ENCODE results near the gene NKAPD1. TPM values are rescaled to one million over a fixed set of nuclear protein-coding genes. Genes with fewer than 3 reads are reported as not detected.

The NKAPD1 gene
- total RNA-seq, 1 donor from 2014 or later: 17.0 TPM

- no peaks in the 10 kb centered on the region for H3K36me3 ChIP-seq (ENCODE audit: control insufficient read depth, insufficient read depth, low read length)
- H3K4me3 ChIP-seq (ENCODE audit: low read depth, low read length): no peak overlapping the region
- DNase-seq (ENCODE audit: low read depth): peak; percentile 69
- TF ChIP-seq, protein P1, sequence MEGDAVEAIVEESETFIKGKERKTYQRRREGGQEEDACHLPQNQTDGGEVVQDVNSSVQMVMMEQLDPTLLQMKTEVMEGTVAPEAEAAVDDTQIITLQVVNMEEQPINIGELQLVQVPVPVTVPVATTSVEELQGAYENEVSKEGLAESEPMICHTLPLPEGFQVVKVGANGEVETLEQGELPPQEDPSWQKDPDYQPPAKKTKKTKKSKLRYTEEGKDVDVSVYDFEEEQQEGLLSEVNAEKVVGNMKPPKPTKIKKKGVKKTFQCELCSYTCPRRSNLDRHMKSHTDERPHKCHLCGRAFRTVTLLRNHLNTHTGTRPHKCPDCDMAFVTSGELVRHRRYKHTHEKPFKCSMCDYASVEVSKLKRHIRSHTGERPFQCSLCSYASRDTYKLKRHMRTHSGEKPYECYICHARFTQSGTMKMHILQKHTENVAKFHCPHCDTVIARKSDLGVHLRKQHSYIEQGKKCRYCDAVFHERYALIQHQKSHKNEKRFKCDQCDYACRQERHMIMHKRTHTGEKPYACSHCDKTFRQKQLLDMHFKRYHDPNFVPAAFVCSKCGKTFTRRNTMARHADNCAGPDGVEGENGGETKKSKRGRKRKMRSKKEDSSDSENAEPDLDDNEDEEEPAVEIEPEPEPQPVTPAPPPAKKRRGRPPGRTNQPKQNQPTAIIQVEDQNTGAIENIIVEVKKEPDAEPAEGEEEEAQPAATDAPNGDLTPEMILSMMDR (IDR thresholded peaks at IDR 0.05; ENCODE audit: insufficient read depth, low read length, poor library complexity, severe bottlenecking): no peak
- H3K27me3 ChIP-seq (ENCODE audit: control insufficient read depth, insufficient read depth, low read length): no peaks in the 10 kb centered on the region
Measured at GRCh38 chr11:112128483-112129121, 54.5 kb downstream of the NKAPD1 start.

DNA sequence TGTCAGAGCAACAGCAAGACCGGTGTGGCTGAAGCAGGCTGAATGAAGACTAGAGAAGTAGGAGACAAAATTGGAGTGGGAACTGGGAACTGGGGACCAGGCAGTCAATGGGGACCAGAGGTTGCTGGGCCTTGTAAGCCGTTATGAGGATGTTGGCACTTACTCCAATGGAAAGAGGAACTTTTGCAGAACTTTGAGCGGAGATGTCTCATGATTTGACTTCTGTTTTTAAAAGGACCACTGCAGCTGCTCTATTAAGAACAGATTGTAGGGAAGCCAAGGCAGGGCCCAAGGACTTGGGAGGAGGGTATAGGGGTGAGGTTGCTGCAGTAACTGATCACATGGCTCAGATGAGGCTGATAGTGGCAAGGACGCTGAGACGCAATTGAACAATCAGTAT lies 55.6 kb downstream of the NKAPD1 start:
- H3K36me3 ChIP-seq (ENCODE audit: control insufficient read depth, insufficient read depth, low read length): no peaks in the 10 kb centered on the region
- no peaks in the 10 kb centered on the region for H3K27me3 ChIP-seq (ENCODE audit: control insufficient read depth, insufficient read depth, low read length)
- H3K4me3 ChIP-seq (ENCODE audit: low read depth, low read length): no peak overlapping the region
- no peak for DNase-seq (ENCODE audit: low read depth)
- TF ChIP-seq, protein P1 (IDR thresholded peaks at IDR 0.05; ENCODE audit: insufficient read depth, low read length, poor library complexity, severe bottlenecking): no peak

DNA sequence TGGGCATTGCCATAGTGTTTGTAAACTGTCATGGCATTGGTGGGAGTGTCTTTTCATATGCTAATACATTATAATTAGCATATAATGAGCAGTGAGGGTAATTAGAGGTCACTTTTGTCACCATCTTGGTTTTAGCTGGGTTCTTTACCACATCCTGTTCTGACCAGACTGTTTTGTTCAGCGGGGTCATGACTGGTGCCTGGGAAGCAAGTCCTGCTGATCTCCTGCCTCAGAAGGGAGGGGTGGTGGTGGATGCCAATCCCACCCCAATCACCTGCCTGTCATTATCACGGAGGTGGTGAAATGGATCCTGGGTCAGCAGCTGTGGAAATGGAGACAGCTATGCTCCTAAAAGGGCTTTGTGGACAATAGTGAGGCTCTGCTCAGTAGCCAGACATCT lies 58.6 kb downstream of the NKAPD1 start:
- no peak for DNase-seq (ENCODE audit: low read depth)
- TF ChIP-seq, protein P1 (IDR thresholded peaks at IDR 0.05; ENCODE audit: insufficient read depth, low read length, poor library complexity, severe bottlenecking): no peak

DNA sequence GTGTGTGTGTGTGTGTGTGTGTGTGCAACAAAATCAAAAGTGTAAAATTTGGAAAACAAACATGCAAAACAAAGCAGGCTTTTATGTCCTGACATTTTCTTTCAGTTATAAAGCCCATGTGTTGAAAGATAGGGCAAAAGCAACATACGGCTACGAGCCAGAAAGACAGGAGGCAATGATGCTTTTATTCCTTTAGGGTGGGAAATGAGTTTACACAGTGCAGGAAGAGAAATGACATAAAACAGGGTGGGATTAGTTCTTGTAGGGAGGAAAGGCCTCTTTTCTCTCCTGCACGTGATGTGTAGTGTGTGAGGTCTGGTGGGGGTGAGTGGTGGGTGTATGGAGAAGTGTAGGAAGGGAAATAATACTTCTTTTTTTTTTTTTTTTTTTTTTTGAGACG lies 60.4 kb downstream of the NKAPD1 start:
- Histone ChIP-seq H3K36me3 (ENCODE audit: control insufficient read depth, insufficient read depth, low read length) (no peaks in the 10 kb centered on the region), H3K4me3 (ENCODE audit: low read depth, low read length) (no peak overlapping the region), H3K27me3 (ENCODE audit: control insufficient read depth, insufficient read depth, low read length) (no peaks in the 10 kb centered on the region)
- TF ChIP-seq, protein P1 (IDR thresholded peaks at IDR 0.05; ENCODE audit: insufficient read depth, low read length, poor library complexity, severe bottlenecking): no peak
- no peak for DNase-seq (ENCODE audit: low read depth)

More for the DNA sequence above, 58.6 kb downstream of the NKAPD1 start:
- H3K4me3 ChIP-seq (ENCODE audit: low read depth, low read length): no peak overlapping the region
- H3K27me3 ChIP-seq (ENCODE audit: control insufficient read depth, insufficient read depth, low read length): no peaks in the 10 kb centered on the region
- no peaks in the 10 kb centered on the region for H3K36me3 ChIP-seq (ENCODE audit: control insufficient read depth, insufficient read depth, low read length)

Other genes starting within 250 kb of the NKAPD1 start
- gene ALG9, start 202.7 kb upstream of the NKAPD1 start, total RNA-seq: 33.8 and 43.7 TPM in 2 replicates
- 2.7 and 3.7 TPM in 2 replicates for gene FDXACB1, start 195.1 kb upstream of the NKAPD1 start, total RNA-seq
- 16.8 and 24.8 TPM in 2 replicates for gene CFAP68, start 194.8 kb upstream of the NKAPD1 start, total RNA-seq
- gene CRYAB, start 162.5 kb upstream of the NKAPD1 start, total RNA-seq: 23.9 and 43.5 TPM in 2 replicates
- gene HSPB2, start 161.6 kb upstream of the NKAPD1 start, total RNA-seq: 0.21 and 0.62 TPM in 2 replicates
- gene C11orf52, start 155.4 kb upstream of the NKAPD1 start, total RNA-seq: 3.1 and 5.0 TPM in 2 replicates
- gene DIXDC1, start 137.0 kb upstream of the NKAPD1 start, total RNA-seq: 13.2 and 14.4 TPM in 2 replicates
- 33.4 and 42.1 TPM in 2 replicates for gene DLAT, start 48.9 kb upstream of the NKAPD1 start, total RNA-seq
- gene PIH1D2, start 282 bp upstream of the NKAPD1 start, total RNA-seq: 0.92 and 1.4 TPM in 2 replicates
- gene TIMM8B, start 12.5 kb downstream of the NKAPD1 start, total RNA-seq: 24.8 and 42.3 TPM in 2 replicates
- 67.8 and 69.7 TPM in 2 replicates for gene SDHD, start 12.6 kb downstream of the NKAPD1 start, total RNA-seq
- gene IL18, start 89.8 kb downstream of the NKAPD1 start, total RNA-seq: 8.4 and 15.5 TPM in 2 replicates
- gene TEX12, start 93.1 kb downstream of the NKAPD1 start, total RNA-seq: not detected in 2 replicates
- 0.48 TPM in 1 of 2 replicates, not detected in the other for gene BCO2, start 101.2 kb downstream of the NKAPD1 start, total RNA-seq
- 24.1 and 34.2 TPM in 2 replicates for gene PTS, start 152.1 kb downstream of the NKAPD1 start, total RNA-seq
- gene PLET1, start 186.6 kb downstream of the NKAPD1 start, total RNA-seq: not detected in 2 replicates